HG03460 (cell line): ENCODE data around the gene TREM2.
"Not testable (repeated sequence)": the region's sequence is repeated elsewhere in the genome, so short reads cannot be mapped to it uniquely, and the experiment has no call there.

Experiments used
- ATAC-seq: cut with Tn5 transposase; IDR thresholded peaks from one replicate; pipeline ENCODE4 v1.9.1; 2021; ENCODE audit not compliant: unreplicated experiment

The TREM2 gene

GRCh38 chr6:41162687-41163418 lies at the start of gene TREM2:
Gene TREM2, minus strand, starts transcription at chr6:41163116. Its CDS starts 34 bp downstream, at chr6:41163082.
- ATAC-seq, result no peak

- ATAC-seq, result no peak
These were observed 46.8 kb upstream of the TREM2 start for GRCh38 chr6:41209547-41210320.

GRCh38 chr6:41208439-41209106 lies 45.7 kb upstream of the TREM2 start:
- no peak for ATAC-seq

DNA sequence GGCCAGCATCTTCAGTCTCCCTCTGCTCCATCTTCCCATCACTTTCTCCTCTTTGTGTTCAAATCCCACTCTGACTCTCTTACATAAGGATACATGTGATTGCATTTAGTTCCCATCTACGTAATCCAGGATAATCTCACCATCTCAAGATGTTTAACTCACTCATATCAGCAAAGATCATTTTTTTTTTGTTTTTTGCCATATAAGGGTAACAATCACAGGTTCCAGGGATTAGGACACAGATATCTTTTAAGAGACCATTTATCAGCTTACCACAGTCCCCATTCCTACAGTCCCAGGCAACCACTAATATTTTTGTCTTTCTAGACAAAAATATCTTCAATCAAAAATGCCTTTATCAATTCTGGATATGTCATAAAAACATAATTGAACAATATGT lies 41.2 kb upstream of the TREM2 start:
- ATAC-seq, result no peak

- ATAC-seq, result no peak
These were observed 38.9 kb upstream of the TREM2 start for GRCh38 chr6:41201764-41202173.

DNA sequence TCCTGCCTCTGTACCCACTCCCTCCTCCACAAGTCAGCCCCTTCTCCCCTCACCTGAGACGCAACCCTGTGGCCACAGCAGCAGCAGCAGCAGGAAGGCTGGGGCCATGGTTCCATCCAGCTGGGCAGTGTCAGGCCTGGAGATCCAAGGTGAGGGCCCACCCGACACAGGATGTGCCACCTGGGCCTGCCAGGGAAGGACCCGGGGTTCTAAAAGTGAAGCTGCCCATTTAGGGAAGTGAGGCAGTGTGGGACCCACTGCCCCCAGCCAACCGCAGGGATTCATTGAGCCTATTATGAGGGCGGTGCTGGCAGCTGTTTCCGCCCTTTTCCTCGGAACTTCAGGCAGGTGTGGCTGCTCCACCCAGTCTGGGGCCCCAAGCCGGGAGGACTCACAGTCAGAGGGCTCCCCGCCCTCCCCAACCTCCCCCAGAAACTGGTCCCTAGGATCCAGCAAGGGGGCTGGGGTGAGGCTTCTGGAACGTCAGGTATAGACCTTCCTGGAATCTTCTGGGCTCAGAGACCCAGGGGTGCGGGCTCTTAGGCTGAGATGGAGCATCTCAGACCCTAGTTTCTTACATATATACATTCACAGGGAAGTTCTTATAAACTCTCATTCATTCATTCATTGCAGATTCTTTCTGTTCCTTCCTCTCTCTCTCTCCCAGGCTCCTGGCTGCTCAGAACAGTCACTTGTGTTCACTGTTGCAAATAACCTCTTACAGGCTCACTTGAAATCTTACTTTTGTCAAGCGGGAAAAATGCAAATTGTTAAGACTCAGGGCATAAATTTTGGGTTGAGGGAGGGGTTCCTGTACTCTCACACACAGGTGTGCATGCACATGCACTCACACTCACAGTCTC lies 38.2 kb upstream of the TREM2 start, which contains the start of gene TREML2:
Gene TREML2, minus strand, starts transcription at position 249 of the 863 bp plus-strand sequence. Its CDS starts 141 bp downstream, at position 108.
- peak; percentile 40 for ATAC-seq

DNA sequence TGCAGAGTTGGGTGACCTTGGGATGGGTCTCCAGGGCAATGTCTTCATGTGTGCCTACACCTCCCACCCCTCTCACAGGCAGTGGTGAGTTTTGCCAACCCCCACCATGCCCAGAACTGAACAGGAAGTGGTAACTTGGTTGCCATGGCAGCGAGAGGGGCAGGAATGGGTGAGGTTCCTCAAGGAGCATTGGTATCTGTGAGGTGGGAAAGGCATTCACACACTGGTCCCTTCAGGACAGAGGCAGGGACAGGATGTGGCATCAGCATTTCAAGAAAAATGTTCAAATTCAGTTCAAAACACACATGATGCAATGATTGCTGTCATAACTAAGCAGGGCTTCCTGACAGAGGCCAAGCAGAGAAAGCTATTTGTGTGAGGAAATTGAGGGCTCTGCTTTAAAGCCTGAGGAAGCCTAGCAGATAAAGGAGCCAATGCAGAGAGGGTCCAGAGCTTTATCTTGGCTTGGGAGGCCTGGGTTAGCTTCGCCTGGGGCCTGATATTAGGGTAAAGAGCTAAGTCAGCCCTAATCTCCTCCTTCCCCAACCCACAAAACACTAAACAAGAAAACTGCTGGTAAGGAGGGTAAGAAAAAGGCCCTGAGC lies 37.5 kb upstream of the TREM2 start:
- peak; percentile 44 for ATAC-seq

GRCh38 chr6:41199552-41200246 lies 36.8 kb upstream of the TREM2 start:
- ATAC-seq, result peak; percentile 42

GRCh38 chr6:41197234-41197633 lies 34.3 kb upstream of the TREM2 start:
- no peak for ATAC-seq

DNA sequence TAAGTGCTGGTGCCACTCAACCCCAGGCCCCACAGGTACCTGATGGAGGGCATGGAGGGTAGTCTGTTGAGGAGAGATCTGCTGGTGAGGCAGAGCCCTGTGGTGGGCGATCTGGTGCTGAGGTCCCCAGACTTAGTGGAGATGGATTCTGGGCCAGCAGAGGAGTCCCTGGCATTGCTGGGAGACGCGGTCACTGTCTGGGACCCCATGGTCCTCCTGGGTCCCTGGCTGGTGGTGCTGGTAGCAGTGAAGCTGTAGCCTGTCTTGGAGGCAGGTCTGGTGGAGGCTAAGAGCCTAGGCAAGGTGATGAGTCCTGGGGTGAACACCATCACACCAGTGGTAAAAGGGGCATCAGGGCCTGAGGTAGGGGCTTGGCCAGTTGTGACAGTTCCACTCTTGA lies 31.5 kb upstream of the TREM2 start:
- ATAC-seq, result no peak

GRCh38 chr6:41193884-41194283 lies 31.0 kb upstream of the TREM2 start:
- no peak for ATAC-seq

DNA sequence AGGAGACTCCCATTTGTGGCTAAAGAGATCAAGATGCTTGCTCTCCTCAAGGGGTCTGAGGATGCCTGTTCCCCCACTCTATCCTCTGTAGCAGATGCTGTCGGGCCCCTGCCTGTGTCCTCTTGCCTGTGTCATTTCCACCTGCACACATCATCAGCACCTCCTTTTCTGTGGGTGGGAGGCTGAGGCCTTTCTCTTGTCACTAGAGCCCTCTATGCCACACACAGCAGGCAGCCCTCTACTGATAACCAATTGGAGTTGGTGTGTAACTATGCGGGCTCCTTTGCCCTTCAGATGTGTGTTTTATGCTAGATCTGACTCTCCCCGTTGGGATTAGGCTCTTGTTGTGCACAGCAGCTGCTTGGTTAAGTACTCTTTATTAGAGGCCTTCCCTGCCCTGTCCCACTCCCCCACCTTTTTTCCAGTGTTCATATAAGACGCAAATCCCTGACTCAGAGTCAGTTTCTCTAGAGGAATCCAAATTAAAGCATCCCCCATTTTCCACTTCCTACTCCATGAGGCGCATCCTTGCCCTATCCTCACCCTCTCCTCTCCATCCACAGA lies 30.3 kb upstream of the TREM2 start:
- ATAC-seq, result no peak

GRCh38 chr6:41191569-41191968 lies 28.7 kb upstream of the TREM2 start:
- no peak for ATAC-seq

DNA sequence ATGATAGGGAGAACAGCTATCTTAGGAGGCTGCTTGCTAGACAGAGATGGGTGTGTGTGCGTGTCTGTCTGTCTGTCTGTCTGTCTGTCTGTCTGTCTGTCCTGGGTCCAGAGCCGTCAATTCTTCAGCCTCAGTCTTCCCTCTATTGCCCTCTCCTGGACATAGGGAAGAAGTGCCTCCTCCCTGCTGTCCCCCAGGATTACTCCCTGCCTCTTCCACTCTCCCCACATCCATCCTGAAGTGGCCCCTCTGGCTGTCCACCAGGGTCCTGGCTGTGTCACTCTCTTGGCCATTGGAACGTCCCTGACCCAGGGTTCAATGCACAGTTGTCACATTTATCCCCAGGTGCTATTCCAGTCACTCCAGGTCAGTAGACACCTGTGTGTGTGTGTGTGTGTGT lies 27.9 kb upstream of the TREM2 start:
- ATAC-seq, result no peak

GRCh38 chr6:41189967-41190366 lies 27.1 kb upstream of the TREM2 start:
- ATAC-seq, result no peak

- not testable (repeated sequence) for ATAC-seq
These were observed 26.1 kb upstream of the TREM2 start for GRCh38 chr6:41189046-41189445.

GRCh38 chr6:41187924-41188886 lies 25.3 kb upstream of the TREM2 start:
- no peak for ATAC-seq

GRCh38 chr6:41186031-41186562 lies 23.2 kb upstream of the TREM2 start:
- ATAC-seq, result no peak
